LNCaP clone FGC (cell line): Measurements from ENCODE around the gene DNAH5.

Experiments used
- DNase-seq: peaks from one replicate; pipeline ENCODE4 v3.0.0-alpha.2; 2011; ENCODE audit warnings: low read depth
- H3K4me3 ChIP-seq: 2 replicates; pipeline ENCODE4 v1.5.1; 2011; ENCODE audit warnings: mild to moderate bottlenecking, low read depth, low read length, control low read depth
- TF ChIP-seq, protein P1 (sequence below): IDR thresholded peaks from 2 replicates; pipeline ENCODE4 v1.5.1; 2012; ENCODE audit warnings: mild to moderate bottlenecking; ENCODE audit not compliant: control insufficient read depth, insufficient read depth; ENCODE audit errors: extremely low read depth

Gene DNAH5

DNA sequence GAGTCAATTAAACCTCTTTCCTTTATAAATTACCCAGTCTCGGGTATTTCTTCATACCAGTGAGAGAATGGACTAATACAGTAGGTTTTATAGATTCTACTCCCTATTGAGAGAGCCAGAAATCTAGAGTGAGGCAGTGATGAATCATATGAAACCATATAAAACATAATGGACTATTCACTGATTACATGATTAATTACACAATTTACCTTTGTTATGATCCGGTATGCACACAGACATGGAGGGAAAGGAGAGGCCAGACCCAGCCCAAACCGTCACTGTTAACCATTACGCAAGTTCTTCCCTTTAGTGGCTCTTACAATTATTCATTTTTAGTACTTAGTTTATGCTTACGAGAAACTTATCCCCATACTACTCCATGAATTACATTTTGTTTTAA, 205.0 kb downstream of the DNAH5 start:
- H3K4me3 ChIP-seq: no peak overlapping the region
- TF ChIP-seq, protein P1, sequence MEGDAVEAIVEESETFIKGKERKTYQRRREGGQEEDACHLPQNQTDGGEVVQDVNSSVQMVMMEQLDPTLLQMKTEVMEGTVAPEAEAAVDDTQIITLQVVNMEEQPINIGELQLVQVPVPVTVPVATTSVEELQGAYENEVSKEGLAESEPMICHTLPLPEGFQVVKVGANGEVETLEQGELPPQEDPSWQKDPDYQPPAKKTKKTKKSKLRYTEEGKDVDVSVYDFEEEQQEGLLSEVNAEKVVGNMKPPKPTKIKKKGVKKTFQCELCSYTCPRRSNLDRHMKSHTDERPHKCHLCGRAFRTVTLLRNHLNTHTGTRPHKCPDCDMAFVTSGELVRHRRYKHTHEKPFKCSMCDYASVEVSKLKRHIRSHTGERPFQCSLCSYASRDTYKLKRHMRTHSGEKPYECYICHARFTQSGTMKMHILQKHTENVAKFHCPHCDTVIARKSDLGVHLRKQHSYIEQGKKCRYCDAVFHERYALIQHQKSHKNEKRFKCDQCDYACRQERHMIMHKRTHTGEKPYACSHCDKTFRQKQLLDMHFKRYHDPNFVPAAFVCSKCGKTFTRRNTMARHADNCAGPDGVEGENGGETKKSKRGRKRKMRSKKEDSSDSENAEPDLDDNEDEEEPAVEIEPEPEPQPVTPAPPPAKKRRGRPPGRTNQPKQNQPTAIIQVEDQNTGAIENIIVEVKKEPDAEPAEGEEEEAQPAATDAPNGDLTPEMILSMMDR: no peak

DNA sequence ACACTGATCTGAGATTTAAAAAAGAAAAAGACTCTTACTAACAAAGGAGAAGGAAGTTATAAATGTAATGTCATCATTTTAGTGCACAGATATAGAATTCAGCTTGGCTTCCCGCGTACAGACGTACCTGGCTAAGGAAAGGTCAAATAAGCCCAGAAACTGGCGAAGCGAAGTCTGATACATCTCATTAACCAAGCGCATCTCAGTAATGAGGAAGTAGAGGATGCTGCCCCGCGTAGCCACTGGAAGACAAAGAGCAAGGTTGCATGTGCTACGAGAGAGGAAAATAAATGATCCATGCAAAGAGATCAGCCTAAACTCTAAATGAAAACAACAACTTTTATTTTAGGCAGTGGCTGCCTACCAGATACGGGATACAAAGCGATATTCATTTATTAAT, 208.8 kb downstream of the DNAH5 start:
- H3K4me3 ChIP-seq: no peak overlapping the region
- TF ChIP-seq, protein P1: no peak

More for the DNA sequence above, 205.0 kb downstream of the DNAH5 start:
- DNase-seq: no peak

DNA sequence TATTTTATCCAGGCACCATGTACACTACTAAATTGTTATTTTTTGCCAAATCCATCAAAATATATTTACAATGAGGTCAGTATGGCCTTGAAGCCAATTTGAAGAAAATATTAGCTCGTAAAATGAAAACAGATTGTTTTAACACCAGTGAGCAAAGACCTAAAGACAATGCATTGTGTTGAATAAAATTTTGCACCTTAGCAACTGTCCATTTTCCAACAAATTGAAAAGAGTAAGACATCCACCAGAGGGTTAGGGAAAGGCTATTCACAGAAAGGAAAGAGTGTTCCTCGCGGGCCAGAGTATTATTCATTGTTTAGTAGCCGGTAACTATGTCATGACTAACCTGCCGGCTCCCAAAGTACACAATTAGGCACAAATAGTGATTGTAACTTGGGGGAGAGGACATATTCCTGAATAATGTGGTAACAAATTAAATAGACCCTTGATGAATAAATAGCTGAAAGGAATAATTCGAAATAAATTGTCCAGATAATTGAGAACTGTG, 213.3 kb downstream of the DNAH5 start:
- TF ChIP-seq, protein P1: no peak
- DNase-seq: peak; percentile 79

More for the DNA sequence above, 208.8 kb downstream of the DNAH5 start:
- no peak for DNase-seq

DNA sequence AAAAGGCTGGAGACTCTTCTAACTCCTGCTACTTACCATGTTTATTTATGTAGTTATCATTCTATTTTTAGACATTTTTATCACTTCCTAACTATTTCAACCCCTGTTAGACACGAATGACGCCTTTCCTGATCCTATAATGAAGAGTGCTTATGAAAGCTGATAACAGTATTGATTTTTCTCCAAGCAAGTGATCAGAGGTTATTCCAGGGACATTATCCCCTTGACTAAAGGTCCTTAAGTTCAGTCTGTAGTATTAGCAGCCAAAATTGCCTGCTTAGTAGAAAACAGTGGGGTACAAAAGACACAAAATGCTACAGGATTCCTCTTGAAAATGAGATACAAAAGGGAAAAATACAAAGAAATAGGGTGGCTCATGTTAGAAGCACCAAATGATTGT, 235.6 kb downstream of the DNAH5 start:
- no peak for DNase-seq
- TF ChIP-seq, protein P1: no peak
- H3K4me3 ChIP-seq: no peak overlapping the region

More for the DNA sequence above, 213.3 kb downstream of the DNAH5 start:
- H3K4me3 ChIP-seq: no peak overlapping the region

DNA sequence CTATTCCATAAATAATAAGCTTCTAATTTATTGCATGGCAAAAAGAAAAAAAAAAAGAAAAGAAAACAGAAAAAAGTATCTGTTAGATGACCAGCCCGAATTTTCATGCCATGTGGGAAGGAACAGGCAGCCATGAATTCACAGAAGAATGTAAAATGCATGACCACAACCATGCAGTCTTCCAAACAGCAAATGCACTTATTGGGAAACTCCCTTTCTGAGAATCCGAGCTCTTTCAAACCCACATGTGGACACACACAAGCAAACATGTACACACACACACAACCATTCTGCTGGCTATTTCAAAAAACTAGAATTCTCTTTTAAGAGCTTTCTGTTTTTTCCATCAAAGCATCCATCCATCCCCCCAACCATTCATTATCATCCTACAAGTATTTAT, 236.1 kb downstream of the DNAH5 start:
- TF ChIP-seq, protein P1: no peak
- DNase-seq: no peak
- H3K4me3 ChIP-seq: no peak overlapping the region

DNA sequence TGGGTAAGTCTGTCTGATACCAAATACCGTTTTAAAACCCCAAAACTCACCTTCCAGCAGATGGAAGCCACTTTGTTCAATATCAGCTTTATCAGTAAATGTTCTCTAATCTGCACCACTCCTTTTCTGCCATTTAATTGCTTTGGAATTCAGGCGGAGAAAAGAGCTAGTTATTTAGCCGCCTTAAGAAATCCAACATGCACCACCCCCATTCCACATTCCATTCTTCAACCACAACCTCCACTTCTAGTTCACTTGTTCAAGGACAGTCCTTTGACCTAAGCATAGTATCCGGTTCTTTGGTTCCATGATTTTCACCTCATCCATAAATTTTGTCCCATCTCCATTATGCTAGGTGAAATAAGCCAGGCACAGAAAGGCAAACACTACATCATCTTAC, 240.1 kb downstream of the DNAH5 start:
- no peak for DNase-seq
- H3K4me3 ChIP-seq: no peak overlapping the region
- TF ChIP-seq, protein P1: no peak

DNA sequence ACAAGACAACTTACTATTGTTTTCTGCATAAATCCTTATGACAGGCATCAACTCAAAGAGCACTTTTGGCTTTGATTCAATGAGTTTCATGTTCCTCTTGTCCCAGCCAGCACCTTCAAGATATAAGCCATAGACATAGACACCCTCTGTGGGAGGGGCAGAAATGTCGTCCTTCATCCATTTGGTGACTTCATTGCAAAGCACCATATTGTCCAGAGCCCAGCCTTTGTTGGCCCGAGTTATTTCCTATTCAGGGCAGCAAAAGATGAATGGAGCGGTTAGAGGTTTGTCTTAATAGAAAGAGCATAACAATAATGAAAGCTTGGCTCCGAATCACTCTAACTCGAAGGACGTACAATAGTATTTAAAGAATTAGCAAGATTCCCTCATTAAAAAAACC, 243.9 kb downstream of the DNAH5 start:
- no peak for DNase-seq
- no peak overlapping the region for H3K4me3 ChIP-seq
- TF ChIP-seq, protein P1: no peak
